ENCODE measurements around the gene FABP3. TPM values are rescaled to one million over a fixed set of nuclear protein-coding genes. Genes with fewer than 3 reads are reported as not detected.

The FABP3 gene
- total and polyA plus RNA-seq, 2 of the 8 experiments (the other 6 are each of a cell fraction or from before 2014, with no cell fraction given): 34.8 to 43.9 TPM

DNA sequence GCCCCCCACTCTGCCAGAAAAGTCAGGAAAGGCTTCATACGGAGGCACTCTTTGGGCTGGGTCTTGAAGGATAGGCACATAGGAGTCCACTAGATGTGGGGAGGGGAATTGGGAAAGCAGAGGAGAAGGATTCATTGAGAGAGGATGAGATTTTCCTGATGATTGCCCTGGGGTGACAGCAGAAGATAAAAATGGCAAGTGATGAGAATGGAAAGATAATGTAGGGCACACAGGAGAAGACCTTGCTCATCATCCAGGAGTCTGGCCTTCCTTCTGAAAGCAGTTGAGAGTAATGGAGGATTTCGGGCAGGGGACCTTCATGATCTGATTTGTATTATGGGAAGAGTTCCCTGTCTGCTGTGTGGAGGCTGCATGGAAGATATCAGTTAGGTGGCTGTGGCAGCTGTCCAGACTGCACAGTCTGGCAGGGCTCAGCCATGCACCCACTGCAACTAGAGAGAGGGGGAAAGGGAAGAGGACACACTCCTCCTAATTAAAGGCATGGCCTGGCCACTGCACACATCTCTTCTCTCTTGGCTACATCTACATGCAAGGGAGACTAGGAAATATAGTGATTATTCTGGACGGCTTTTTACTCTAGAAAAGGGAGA is 9.6 kb upstream of the FABP3 start (continued):
- no peak for TF ChIP-seq MAFK (IDR thresholded peaks at IDR 0.05; ENCODE audit: low read depth, low read length)
- TF ChIP-seq, protein P1, sequence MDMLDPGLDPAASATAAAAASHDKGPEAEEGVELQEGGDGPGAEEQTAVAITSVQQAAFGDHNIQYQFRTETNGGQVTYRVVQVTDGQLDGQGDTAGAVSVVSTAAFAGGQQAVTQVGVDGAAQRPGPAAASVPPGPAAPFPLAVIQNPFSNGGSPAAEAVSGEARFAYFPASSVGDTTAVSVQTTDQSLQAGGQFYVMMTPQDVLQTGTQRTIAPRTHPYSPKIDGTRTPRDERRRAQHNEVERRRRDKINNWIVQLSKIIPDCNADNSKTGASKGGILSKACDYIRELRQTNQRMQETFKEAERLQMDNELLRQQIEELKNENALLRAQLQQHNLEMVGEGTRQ (IDR thresholded peaks at IDR 0.05; ENCODE audit: low read length): no peak

Data from H1 (cell line).